ENCODE results near the gene KRT27.

Gene KRT27

DNA sequence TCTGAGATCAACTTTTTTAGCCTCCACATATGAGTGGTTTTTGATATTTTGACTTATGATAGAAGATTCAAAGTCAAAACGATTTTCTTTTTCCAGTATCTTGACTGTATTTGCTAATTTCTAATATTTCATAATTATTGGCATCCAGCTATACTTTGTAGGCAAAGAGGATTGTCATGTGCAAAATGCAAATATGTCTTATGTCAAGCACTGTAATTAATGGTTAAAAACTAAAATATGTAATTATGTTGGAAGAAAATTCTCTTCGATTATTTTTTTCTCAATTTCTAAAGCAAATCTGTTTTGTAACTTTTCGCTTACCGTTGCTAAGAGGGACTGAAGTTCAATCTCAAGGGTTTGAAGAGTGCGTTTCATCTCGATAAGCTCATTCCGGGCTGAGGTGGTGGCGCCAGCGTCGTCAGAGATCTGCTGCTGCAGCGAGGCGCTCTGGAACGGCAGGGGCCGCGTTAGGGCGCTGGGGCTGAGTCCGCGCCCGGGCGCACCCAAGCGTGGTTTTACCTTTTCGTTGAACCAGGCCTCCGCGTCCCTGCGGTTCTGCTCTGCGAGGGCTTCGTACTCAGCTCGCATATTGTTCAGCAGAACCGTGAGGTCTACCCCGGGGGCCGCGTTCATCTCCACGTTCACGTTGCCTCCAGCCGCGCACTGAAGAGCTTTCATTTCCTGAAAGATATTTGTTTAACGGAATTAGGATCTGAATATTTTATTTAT, 3.0 kb downstream of the KRT27 start:
- H3K27ac ChIP-seq (ENCODE audit: poor library complexity, severe bottlenecking) = no peak overlapping the region
- H3K27me3 ChIP-seq (ENCODE audit: insufficient read depth, poor library complexity, severe bottlenecking) = peaks cover 5% of the 10 kb centered on the region
- TF ChIP-seq, protein P1, sequence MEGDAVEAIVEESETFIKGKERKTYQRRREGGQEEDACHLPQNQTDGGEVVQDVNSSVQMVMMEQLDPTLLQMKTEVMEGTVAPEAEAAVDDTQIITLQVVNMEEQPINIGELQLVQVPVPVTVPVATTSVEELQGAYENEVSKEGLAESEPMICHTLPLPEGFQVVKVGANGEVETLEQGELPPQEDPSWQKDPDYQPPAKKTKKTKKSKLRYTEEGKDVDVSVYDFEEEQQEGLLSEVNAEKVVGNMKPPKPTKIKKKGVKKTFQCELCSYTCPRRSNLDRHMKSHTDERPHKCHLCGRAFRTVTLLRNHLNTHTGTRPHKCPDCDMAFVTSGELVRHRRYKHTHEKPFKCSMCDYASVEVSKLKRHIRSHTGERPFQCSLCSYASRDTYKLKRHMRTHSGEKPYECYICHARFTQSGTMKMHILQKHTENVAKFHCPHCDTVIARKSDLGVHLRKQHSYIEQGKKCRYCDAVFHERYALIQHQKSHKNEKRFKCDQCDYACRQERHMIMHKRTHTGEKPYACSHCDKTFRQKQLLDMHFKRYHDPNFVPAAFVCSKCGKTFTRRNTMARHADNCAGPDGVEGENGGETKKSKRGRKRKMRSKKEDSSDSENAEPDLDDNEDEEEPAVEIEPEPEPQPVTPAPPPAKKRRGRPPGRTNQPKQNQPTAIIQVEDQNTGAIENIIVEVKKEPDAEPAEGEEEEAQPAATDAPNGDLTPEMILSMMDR (IDR thresholded peaks at IDR 0.05; ENCODE audit: poor library complexity, severe bottlenecking) = no peak
- ATAC-seq (ENCODE audit: low read depth) (no peak), DNase-seq (ENCODE audit: low spot score) (no peak)
- H3K9me3 ChIP-seq (ENCODE audit: severe bottlenecking) = no peaks in the 10 kb centered on the region
- no peaks in the 10 kb centered on the region for H3K36me3 ChIP-seq (ENCODE audit: low read depth)
- no peaks in the 10 kb centered on the region for H3K4me1 ChIP-seq (ENCODE audit: insufficient read depth, poor library complexity, severe bottlenecking)
- H3K4me3 ChIP-seq (ENCODE audit: severe bottlenecking) = no peak overlapping the region

DNA sequence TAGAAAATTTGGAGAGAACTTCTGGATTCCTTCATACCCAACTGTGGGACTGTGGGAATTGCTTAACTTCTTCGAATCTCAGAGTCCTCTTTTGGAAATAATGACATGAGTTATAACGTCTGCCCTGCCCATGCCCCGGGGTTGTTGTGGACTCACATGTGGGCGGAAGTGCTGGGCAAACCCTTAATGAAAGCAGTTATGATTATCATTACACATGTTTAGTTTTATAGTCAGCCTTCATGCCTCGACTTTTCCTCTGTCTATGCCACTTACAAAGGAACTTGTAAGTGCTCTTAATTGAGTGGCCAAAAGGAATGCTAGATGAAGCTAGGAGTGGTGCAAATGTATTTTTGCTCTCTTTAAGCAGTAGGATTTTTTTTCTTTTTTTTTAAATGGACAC, 3.9 kb downstream of the KRT27 start:
- Histone ChIP-seq H3K36me3 (ENCODE audit: low read depth) (no peaks in the 10 kb centered on the region), H3K27me3 (ENCODE audit: insufficient read depth, poor library complexity, severe bottlenecking) (peaks cover 13% of the 10 kb centered on the region), H3K9me3 (ENCODE audit: severe bottlenecking) (no peaks in the 10 kb centered on the region), H3K4me3 (ENCODE audit: severe bottlenecking) (no peak overlapping the region), H3K27ac (ENCODE audit: poor library complexity, severe bottlenecking) (no peak overlapping the region), H3K4me1 (ENCODE audit: insufficient read depth, poor library complexity, severe bottlenecking) (no peaks in the 10 kb centered on the region)
- TF ChIP-seq, protein P1 (IDR thresholded peaks at IDR 0.05; ENCODE audit: poor library complexity, severe bottlenecking) = no peak
- no peak for ATAC-seq (ENCODE audit: low read depth)
- no peak for DNase-seq (ENCODE audit: low spot score)

DNA sequence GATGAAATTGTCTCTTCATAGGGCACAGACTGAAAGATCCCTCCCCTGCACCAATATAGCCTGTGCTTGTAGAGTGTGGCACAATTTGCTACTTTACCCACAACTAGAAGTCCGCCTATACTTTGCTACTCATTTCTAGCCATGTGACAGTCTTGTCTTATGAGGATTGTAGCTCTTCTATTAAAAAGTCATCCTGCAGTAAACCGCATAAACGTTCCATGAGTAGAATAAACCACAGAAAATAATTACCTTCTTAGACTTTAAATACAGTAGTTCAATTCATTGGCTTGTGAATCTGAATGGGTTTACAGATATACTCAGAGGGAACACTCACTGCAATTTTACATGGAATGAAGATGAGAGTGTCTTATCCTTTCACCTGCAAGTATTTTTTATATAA, 4.4 kb downstream of the KRT27 start:
- no peaks in the 10 kb centered on the region for H3K36me3 ChIP-seq (ENCODE audit: low read depth)
- H3K27ac ChIP-seq (ENCODE audit: poor library complexity, severe bottlenecking) = no peak overlapping the region
- no peak for DNase-seq (ENCODE audit: low spot score)
- no peaks in the 10 kb centered on the region for H3K9me3 ChIP-seq (ENCODE audit: severe bottlenecking)
- H3K4me3 ChIP-seq (ENCODE audit: severe bottlenecking) = no peak overlapping the region
- peaks cover 18% of the 10 kb centered on the region for H3K27me3 ChIP-seq (ENCODE audit: insufficient read depth, poor library complexity, severe bottlenecking)
- ATAC-seq (ENCODE audit: low read depth) = no peak
- no peaks in the 10 kb centered on the region for H3K4me1 ChIP-seq (ENCODE audit: insufficient read depth, poor library complexity, severe bottlenecking)
- TF ChIP-seq, protein P1 (IDR thresholded peaks at IDR 0.05; ENCODE audit: poor library complexity, severe bottlenecking) = no peak

DNA sequence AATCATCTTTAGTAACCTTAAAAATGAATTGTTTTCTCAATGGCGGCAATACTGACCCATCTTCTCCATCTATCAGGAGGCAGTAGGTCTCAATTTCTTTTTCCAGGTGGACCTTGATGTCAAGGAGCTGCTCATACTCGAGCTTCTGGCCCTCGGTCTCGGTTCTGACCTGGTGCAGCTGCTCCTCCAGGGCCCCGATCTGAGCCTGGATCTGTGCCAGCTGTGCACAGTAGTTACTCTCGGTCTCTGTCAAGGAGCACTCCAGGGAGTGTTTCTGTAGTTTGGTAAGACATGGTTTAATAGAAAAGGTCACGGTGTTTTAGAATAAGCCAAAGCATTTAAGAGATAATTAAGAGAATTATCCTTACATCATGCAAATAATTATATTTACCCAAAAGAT, 4.9 kb downstream of the KRT27 start:
- no peak overlapping the region for H3K4me3 ChIP-seq (ENCODE audit: severe bottlenecking)
- ATAC-seq (ENCODE audit: low read depth) (no peak), DNase-seq (ENCODE audit: low spot score) (no peak)
- H3K27ac ChIP-seq (ENCODE audit: poor library complexity, severe bottlenecking) = no peak overlapping the region
- no peaks in the 10 kb centered on the region for H3K9me3 ChIP-seq (ENCODE audit: severe bottlenecking)
- H3K4me1 ChIP-seq (ENCODE audit: insufficient read depth, poor library complexity, severe bottlenecking) = no peaks in the 10 kb centered on the region
- H3K27me3 ChIP-seq (ENCODE audit: insufficient read depth, poor library complexity, severe bottlenecking) = peaks cover 20% of the 10 kb centered on the region
- TF ChIP-seq, protein P1 (IDR thresholded peaks at IDR 0.05; ENCODE audit: poor library complexity, severe bottlenecking) = no peak
- no peaks in the 10 kb centered on the region for H3K36me3 ChIP-seq (ENCODE audit: low read depth)

DNA sequence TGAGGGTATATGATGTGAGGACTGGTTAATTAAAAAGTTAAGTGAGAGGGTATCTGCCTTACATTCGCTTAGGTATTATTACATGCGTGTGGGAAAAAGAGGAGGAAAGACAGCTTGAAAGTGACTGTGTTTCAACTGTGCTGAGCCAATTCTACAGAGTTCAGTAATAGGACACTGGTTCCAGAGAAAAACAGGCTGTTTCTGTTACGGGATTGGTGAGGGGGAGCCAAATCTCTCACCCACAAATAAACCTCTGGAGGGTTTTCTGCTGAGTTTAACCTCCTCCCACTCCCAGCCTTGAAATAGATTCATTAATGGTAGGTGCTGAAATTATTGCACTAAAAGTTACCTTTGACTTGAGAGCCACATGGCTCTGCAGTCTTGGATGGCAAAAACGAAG, 6.4 kb downstream of the KRT27 start:
- Histone ChIP-seq H3K27me3 (ENCODE audit: insufficient read depth, poor library complexity, severe bottlenecking) (peaks cover 31% of the 10 kb centered on the region), H3K36me3 (ENCODE audit: low read depth) (no peaks in the 10 kb centered on the region), H3K9me3 (ENCODE audit: severe bottlenecking) (no peaks in the 10 kb centered on the region), H3K4me1 (ENCODE audit: insufficient read depth, poor library complexity, severe bottlenecking) (no peaks in the 10 kb centered on the region), H3K27ac (ENCODE audit: poor library complexity, severe bottlenecking) (no peak overlapping the region), H3K4me3 (ENCODE audit: severe bottlenecking) (no peak overlapping the region)
- DNase-seq (ENCODE audit: low spot score) = no peak
- ATAC-seq (ENCODE audit: low read depth) = no peak
- TF ChIP-seq, protein P1 (IDR thresholded peaks at IDR 0.05; ENCODE audit: poor library complexity, severe bottlenecking) = no peak
